Spleen (tissue), 11 donors: ENCODE data around the gene MGMT. TPM values are rescaled to one million over a fixed set of nuclear protein-coding genes. Genes with fewer than 3 reads are reported as not detected.

ENCODE experiments used
- DNase-seq: peaks from one replicate; pipeline ENCODE4 v3.0.0-alpha.2; 2020
- H3K27ac ChIP-seq, 8 donors: fragments of 200-600 bp; sonication (generic) in 7 of 8; 1 replicate in 4 of 8; 2 replicates in 4 of 8; pipeline versions ENCODE4 v1.5.0 to v1.8.0; 2016 to 2021; ENCODE audit warnings: inconsistent platforms in 4 of 8, mild to moderate bottlenecking in 4 of 8, moderate library complexity in 1 of 8
- H3K27me3 ChIP-seq, 7 donors: fragments of 200-600 bp; sonication (generic) in 6 of 7; replicated peaks in 1 of 7; 1 replicate in 4 of 7; 2 replicates in 3 of 7; pipeline versions ENCODE4 v1.5.0 to v1.8.0; 2016 to 2021; ENCODE audit warnings: inconsistent platforms in 3 of 7, mild to moderate bottlenecking in 1 of 7
- H3K36me3 ChIP-seq, 6 donors: fragments of 200-600 bp; sonication (generic) in 5 of 6; 1 replicate in 4 of 6; 2 replicates in 2 of 6; pipeline versions ENCODE4 v1.5.0 to v1.8.0; 2016 to 2021; ENCODE audit warnings: inconsistent platforms in 2 of 6
- H3K4me1 ChIP-seq, 6 donors: fragments of 200-600 bp; sonication (generic) in 5 of 6; 1 replicate in 3 of 6; 2 replicates in 3 of 6; pipeline versions ENCODE4 v1.5.0 to v1.8.0; 2016 to 2021; ENCODE audit warnings: inconsistent platforms in 3 of 6
- H3K4me3 ChIP-seq, 8 donors: fragments of 200-600 bp; sonication (generic) in 7 of 8; 1 replicate in 4 of 8; 2 replicates in 4 of 8; pipeline versions ENCODE4 v1.5.0 to v1.8.0; 2016 to 2021; ENCODE audit warnings: inconsistent platforms in 4 of 8, mild to moderate bottlenecking in 4 of 8, moderate library complexity in 2 of 8
- H3K9me3 ChIP-seq, 8 donors: fragments of 200-600 bp; sonication (generic) in 7 of 8; 1 replicate in 4 of 8; 2 replicates in 4 of 8; pipeline versions ENCODE4 v1.5.0 to v1.8.0; 2016 to 2021; ENCODE audit warnings: inconsistent platforms in 4 of 8
- POLR2A ChIP-seq, 3 donors: fragments of 450-650 bp; IDR thresholded peaks; one replicate each; pipeline ENCODE4 v1.5.1; 2017; ENCODE audit warnings: antibody characterized with exemption in 3 of 3, mild to moderate bottlenecking in 1 of 3
- POLR2AphosphoS5 ChIP-seq, 3 donors: sonication (generic); formaldehyde crosslinking; IDR thresholded peaks; one replicate each; pipeline ENCODE4 v1.5.1; 2017; ENCODE audit warnings: antibody characterized with exemption in 3 of 3
- WGBS, 5 donors: extraction: QIAGEN DNeasy Blood & Tissue Kit in 3 of 5; methylation state at CpG; one replicate each; pipeline versions ENCODE4 v1.1.5 to v1.1.7; 2013 to 2018; 5-methylcytosine and 5-hydroxymethylcytosine counted together
- intact Hi-C: fragments of 100-400 bp; cut with DNase I; formaldehyde crosslinking; loops from one replicate; pipeline ENCODE4 v1.15.0; 2023; ENCODE audit warnings: low total_unique reads
- polyA plus RNA-seq, 3 donors: library from polyadenylated mRNA; stranded (reverse); fragments of 200-250 nt; gene quantifications; one replicate each; pipeline ENCODE4 v1.2.1, GENCODE V29; 2013
- total RNA-seq, 7 donors: library from RNA; depleted of rRNA in 3 of 7; stranded (reverse); fragments of >200 nt in 3 of 7; fragmentation: NEBNext Ultra II Directional in 4 of 7; extraction: Animal tissue kit (Norgen Biotek cat#: 25700) in 4 of 7; gene quantifications; one replicate each; pipeline versions ENCODE4 v1.1.0 to v1.2.1, GENCODE V29; 2016 to 2021
- TF ChIP-seq, protein P1 (sequence below), 11 experiments: fragments of 200-600 bp in 7 of 11; fragments of 450-650 bp in 4 of 11; sonication (generic) in 4 of 11; IDR thresholded peaks in 8 of 11; conservative IDR thresholded peaks in 3 of 11; 1 replicate in 7 of 11; 2 replicates in 4 of 11; pipeline versions ENCODE4 v1.4.0 to v1.8.0; 2016 to 2021; ENCODE audit warnings: antibody characterized with exemption in 11 of 11, inconsistent platforms in 4 of 11, mild to moderate bottlenecking in 1 of 11
- donor health status: healthy with polysubstance abuse.
- donor health status: DM: no; HTN: no; CAD: no; lungs with moderate emphysema.
- donor health status: DM: no; HTN: no; CAD: no.
- donor health status: Bipolar disorder and iron deficiency.
- donor health status: healthy.
- donor health status: DM: no; HTN: no; CAD: no.
- donor health status: DM: yes; HTN: yes; CAD: no.

MGMT gene
- total and polyA plus RNA-seq, 10 donors, result 14.3 to 33.4 (median 21.7) TPM

DNA sequence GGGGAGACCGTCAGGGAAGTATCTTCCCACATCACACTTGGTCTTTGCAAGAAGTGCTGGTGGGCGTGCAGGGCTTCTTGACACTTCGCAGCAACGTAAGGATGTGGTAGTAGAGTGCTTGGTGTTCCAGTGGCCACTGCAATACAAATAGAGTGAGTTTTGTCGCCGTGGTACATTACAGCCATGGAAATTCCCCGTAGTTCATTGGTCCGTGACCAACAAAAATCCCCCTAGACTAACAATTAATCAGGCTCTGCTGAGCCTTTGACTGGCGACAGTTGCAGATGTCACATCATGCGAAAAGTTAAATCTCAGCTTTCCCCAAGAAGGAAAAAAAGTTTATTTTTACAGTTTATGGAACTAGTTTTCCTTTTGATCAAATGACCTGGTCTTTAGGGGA is 134.7 kb downstream of the MGMT start:
- no peaks in the 10 kb centered on the region for H3K27me3 ChIP-seq
- TF ChIP-seq, protein P1, sequence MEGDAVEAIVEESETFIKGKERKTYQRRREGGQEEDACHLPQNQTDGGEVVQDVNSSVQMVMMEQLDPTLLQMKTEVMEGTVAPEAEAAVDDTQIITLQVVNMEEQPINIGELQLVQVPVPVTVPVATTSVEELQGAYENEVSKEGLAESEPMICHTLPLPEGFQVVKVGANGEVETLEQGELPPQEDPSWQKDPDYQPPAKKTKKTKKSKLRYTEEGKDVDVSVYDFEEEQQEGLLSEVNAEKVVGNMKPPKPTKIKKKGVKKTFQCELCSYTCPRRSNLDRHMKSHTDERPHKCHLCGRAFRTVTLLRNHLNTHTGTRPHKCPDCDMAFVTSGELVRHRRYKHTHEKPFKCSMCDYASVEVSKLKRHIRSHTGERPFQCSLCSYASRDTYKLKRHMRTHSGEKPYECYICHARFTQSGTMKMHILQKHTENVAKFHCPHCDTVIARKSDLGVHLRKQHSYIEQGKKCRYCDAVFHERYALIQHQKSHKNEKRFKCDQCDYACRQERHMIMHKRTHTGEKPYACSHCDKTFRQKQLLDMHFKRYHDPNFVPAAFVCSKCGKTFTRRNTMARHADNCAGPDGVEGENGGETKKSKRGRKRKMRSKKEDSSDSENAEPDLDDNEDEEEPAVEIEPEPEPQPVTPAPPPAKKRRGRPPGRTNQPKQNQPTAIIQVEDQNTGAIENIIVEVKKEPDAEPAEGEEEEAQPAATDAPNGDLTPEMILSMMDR (IDR thresholded peaks at IDR 0.05 in 8 of 11, conservative IDR thresholded peaks at IDR 0.05 in 3 of 11), result no peak
- TF ChIP-seq POLR2A (IDR thresholded peaks at IDR 0.05), result no peak
- intact Hi-C loops, result no loop called here
- no peak for DNase-seq
- no peak overlapping the region for H3K4me3 ChIP-seq
- H3K36me3 ChIP-seq, result no peaks in the 10 kb centered on the region
- no peaks in the 10 kb centered on the region for H3K9me3 ChIP-seq
- 72 to 88% (median 83%) methylated on average over 10 of the region's 10 CpGs for WGBS, 5 donors
- H3K4me1 ChIP-seq, result peaks cover 0 to 13% (median 0%) of the 10 kb centered on the region in 6 donors
- H3K27ac ChIP-seq, result no peak overlapping the region

DNA sequence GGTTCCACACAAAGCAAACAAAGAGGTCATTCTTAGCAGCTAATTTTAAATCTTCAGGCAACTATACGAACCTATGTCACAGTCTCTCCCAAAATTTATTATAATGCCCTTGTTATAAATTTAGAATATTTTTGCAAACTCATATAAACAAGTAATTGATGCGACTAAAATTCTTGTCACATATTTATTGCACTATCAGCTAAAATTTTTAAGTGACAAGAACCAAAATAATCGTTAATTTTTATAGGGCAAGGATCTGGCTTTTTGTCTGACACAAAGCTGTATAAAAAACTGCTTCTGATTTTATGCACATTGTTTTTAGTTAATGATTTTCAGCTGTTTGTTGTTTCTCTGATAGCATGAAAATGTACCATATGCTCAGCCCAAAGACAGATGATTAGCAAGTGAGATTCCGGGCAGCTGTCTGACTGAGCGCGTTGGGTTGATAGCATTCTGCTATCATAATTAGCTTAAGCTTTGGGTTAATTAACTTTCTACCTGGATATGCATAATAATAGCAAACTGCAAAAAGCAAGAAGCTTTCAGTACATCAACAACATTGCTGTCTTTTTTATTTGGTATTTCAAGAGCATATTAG is 136.0 kb downstream of the MGMT start:
- Histone ChIP-seq H3K4me1 (peaks cover 0 to 13% (median 0%) of the 10 kb centered on the region in 6 donors), H3K27ac (no peak overlapping the region), H3K4me3 (no peak overlapping the region), H3K27me3 (no peaks in the 10 kb centered on the region), H3K36me3 (no peaks in the 10 kb centered on the region), H3K9me3 (no peaks in the 10 kb centered on the region)
- WGBS, 5 donors, result 84 to 93% (median 88%) methylated on average over 6 of the region's 6 CpGs
- TF ChIP-seq POLR2AphosphoS5 (IDR thresholded peaks at IDR 0.05), result no peak
- TF ChIP-seq, protein P1 (IDR thresholded peaks at IDR 0.05 in 8 of 11, conservative IDR thresholded peaks at IDR 0.05 in 3 of 11), result no peak
- no peak for TF ChIP-seq POLR2A (IDR thresholded peaks at IDR 0.05)
- intact Hi-C loops, result no loop called here
- DNase-seq, result no peak

DNA sequence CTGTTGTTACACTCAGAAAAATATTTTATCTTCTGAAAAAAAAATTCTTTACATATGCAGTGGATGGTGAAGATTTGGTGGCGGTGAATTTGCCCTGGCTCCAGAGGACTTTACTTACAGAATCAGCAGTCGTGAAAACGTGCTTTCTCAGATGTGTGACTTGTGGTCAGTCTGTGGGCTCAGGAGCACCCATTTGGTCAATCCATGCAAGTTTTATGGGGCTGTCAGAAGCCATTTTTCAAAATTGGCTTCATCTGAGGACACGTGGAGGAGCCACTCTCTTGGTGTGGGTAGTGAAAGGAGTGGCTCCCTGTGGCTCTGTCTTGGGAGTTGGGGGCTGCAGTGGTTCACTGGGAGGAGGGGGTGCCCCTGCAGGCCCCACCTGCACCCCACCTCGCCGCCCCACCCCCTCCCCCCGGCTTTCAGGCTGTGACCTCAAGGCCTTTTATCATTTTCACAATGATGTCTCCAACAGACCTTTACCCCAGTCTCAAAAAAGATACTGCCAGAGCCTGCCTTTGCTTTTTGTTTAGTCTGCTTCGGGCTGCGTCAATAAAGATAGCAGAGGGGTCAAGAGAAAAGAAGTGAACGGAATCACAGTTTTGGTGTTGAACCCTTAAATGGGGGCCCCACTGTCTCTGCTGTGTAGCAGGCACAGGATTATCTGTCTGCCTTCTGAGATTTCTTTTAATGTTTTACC is 137.4 kb downstream of the MGMT start:
- WGBS, 5 donors, result 79 to 92% (median 80%) methylated on average over 7 to 10 of the region's 10 CpGs
- Histone ChIP-seq H3K4me1 (peaks cover 0 to 13% (median 0%) of the 10 kb centered on the region in 6 donors), H3K9me3 (no peaks in the 10 kb centered on the region), H3K27me3 (no peaks in the 10 kb centered on the region), H3K36me3 (no peaks in the 10 kb centered on the region), H3K27ac (no peak overlapping the region), H3K4me3 (no peak overlapping the region)
- intact Hi-C loops, result no loop called here
- no peak for DNase-seq
- TF ChIP-seq POLR2AphosphoS5 (IDR thresholded peaks at IDR 0.05) (no peak), POLR2A (IDR thresholded peaks at IDR 0.05) (no peak)
- TF ChIP-seq, protein P1 (IDR thresholded peaks at IDR 0.05 in 8 of 11, conservative IDR thresholded peaks at IDR 0.05 in 3 of 11), result no peak

GRCh38 chr10:129605266-129605985 is 138.4 kb downstream of the MGMT start:
- TF ChIP-seq, protein P1 (IDR thresholded peaks at IDR 0.05 in 8 of 11, conservative IDR thresholded peaks at IDR 0.05 in 3 of 11), result no peak
- TF ChIP-seq POLR2AphosphoS5 (IDR thresholded peaks at IDR 0.05) (no peak), POLR2A (IDR thresholded peaks at IDR 0.05) (no peak)
- Histone ChIP-seq H3K27ac (peak overlapping the region in 3 of 8 donors; percentile 7 to 40 (median 34)), H3K27me3 (no peaks in the 10 kb centered on the region), H3K4me1 (peaks cover 0 to 13% (median 0%) of the 10 kb centered on the region in 6 donors), H3K9me3 (no peaks in the 10 kb centered on the region), H3K36me3 (no peaks in the 10 kb centered on the region), H3K4me3 (peak overlapping the region in 2 of 8 donors; percentile 11 to 48)
- intact Hi-C loops, result no loop called here
- WGBS, 5 donors, result 74 to 94% (median 88%) methylated on average over 11 of the region's 11 CpGs
- DNase-seq, result no peak
